Measurements from ENCODE around the gene GGT1.

GRCh38 chr22:24590596-24591173, 12.3 kb upstream of the GGT1 start:
- TF ChIP-seq CTCF (IDR thresholded peaks at IDR 0.05; ENCODE audit: poor library complexity) (no peak), EZH2 (IDR thresholded peaks at IDR 0.05; ENCODE audit: borderline replicate concordance) (no peak), EZH2phosphoT487 (IDR thresholded peaks at IDR 0.05; ENCODE audit: low read depth, severe bottlenecking, unreplicated experiment) (no peak)

Data from hepatocyte (in vitro differentiated cells).